ENCODE results near the gene STUM.

Gene STUM

DNA sequence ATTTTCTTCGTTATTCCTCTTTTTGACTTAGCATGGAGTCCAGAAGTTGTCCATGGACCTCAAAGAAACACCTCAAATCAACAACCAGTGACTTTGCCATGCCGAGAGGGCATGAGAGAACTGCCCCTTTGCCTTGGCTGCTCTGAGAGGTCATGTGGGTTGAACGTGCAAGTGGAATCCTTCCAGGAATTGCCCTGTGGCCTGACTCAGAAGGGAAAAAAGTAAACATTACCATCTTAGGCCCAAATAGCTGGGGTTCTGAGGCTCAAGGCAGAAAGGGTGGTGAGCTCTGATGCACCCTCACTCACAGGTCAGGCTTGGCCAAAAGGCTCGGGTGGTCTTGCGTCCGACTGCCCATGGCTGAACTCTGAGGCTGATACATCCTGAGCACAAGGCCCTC lies 15.1 kb downstream of the STUM start:
- no peak for DNase-seq

DNA sequence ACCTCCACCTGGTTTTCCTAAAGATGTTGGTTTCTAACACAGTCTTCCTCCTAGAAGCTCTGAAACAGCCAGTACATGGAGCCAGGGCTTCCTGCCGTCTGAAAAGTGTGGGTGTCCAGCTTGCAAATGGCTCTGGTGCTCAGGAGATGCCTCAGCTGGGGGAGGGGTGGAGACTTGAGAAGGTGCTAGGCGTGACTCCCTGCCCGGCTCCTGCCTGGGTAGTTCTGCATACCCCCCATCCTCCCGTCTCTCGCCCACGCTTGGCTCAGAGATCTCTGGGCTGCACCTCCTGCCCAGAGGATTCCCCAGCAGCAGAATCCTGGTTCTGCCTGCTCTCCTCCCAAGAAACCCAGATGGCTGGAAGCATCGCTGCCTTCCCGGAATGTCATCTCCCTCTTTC lies 16.9 kb downstream of the STUM start:
- no peak for DNase-seq

DNA sequence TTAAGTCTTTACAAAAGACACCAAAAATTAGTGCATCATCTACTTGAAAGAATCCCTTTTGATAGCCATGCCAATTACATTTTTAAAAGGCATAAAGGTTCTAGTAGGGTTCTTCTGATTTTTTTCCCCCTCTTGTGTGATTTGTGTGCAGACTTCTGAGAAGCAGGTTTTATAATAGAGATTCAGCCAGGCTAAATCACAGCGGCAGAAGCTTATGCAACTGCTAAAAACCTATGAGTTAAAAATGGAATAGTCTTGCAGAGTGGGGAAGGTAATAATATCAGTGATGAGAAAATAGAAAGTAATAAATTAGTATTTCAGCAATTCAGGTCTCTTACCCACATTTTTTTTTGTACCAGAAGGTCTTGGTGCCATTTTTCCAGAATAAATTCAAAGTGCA lies 17.7 kb downstream of the STUM start:
- no peak for DNase-seq

DNA sequence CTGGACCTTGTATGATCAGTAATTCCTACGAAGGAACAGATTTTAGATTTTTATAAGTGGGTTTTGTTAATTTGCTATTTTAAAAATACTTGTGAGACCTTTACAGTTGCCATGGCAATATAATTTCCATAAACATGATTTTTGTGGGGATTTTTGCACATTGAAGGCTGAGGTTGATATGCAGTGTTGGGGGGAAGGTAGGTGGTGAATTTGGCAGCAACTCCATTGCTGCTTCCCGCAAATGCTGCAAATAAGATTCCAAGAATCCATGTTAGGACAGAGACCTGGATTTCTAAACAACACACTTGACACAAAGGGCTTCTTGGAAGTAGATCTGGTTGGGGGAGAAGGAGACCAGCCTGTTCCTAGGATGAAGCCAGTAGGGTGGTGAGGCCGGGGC lies 18.2 kb downstream of the STUM start:
- no peak for DNase-seq

DNA sequence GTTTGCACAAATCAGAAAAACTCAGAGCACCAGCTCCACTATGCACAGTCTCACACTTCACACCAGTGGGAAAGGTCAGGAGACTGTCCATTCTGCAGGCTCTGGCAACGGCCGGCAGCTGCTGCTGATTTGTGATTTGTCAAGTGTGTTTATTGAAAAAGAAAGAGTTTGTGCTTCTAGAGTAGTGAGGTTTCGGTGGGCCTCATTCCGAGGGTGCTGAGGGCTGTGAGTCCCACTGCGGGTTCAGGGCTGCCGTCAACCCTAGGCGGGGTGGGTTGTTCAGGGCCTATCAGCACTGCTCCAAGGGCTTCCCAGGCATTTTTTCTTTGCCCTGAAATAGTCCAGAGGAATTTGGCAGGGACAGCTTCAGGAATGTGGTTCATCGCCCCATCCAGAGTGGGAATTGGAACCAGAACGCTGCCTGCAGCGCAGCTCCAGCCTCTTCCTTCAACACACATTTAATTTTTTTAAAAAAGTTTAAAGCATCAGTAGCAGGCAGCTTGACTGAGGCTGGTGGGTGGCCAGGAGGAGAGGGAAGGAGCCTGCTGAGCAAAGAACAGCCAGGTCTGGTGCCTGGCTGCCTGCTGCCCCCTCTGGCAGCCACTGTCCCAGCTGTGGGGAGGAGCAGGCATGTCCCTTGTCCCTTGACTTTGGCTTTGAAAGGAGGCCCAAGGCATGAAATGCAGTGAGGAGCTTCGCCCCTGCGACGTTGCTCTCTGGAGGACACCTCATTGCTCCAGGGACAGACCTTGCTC lies 19.7 kb downstream of the STUM start:
- no peak for DNase-seq

DNA sequence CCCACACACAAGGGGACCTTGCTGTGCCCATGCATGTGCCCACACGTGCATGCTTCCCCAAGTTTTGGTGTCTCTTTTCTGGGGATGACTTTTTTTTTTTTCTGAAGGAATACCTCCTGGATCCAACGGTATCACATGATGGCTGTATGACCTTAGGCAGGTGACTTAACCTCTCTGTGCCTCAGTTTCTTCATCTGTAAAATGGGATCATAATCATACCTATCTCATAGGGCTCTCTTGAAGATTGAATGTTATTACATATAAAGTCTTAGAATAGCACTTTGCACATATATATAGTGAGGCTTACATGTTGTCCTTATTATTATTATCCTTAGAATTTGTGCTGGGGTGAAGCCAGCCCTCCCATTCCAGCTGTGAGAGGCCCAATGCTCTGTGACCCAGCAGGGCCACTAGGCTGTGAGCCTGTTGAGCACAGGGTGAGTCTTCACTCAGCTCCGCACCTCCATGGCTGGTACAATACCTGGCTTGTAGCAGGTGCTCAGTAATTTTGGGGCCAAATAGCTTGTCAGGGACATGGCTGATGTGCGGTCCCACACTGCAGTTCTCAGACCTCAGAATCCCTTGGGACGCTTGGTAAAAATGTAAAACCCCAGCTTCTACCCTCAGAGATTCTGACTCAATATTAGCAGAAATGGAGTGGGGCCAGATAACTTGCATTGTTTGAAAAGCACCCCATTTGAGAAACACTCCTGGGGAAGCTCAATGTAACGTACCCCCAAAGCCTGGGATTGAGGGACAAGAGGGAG lies 20.6 kb downstream of the STUM start:
- no peak for DNase-seq

DNA sequence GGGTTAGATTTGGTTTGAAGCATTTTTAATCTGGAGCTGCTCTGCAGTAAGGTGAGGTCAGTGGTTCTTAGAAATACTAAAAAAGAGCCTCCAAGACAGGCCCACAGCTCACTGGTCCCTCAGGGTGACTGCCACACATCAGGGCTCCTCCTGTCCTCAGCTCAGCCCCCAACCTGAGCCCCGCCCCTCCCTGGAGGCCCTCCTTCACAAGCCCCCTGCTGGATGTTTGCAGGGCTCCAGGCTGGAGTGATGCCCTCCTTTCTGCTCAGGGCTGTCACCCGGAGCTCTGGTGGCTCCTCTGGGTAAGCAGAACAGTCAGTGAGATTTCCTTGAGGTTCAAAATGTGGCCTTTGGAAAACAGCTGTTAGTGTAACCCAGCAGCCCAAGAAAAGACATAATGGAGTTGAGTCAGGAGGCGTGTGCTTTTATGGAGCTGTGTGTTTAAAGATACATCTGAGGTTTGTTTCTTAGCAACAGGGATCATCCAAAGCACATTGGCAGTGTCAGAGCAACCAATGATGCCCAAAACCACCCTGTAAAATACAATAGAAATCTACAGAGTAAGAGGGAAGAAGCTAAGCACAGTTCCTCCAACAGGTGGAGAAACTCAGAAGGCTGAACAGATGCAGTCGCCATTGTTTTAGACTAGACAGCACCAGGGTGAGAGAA lies 21.4 kb downstream of the STUM start:
- DNase-seq: no peak

DNA sequence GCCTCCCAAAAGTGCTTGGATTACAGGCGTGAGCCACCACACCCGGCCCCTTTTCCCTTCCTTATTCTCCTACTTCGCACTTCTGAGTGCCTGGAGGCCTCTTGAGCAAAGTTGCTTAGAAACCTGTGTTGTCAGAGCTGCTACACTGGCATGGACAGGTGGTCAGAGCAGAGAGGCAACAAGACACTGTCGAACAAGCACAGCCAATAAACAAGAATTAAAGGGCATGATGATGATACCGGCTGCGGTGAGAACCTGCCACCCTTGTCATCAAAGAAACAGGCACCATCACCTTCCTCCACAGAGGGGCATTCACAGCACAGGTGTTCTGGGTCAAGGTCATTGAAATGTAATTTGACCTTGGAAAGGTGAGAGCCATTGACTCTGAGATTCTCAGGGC lies 23.3 kb downstream of the STUM start:
- no peak for DNase-seq

DNA sequence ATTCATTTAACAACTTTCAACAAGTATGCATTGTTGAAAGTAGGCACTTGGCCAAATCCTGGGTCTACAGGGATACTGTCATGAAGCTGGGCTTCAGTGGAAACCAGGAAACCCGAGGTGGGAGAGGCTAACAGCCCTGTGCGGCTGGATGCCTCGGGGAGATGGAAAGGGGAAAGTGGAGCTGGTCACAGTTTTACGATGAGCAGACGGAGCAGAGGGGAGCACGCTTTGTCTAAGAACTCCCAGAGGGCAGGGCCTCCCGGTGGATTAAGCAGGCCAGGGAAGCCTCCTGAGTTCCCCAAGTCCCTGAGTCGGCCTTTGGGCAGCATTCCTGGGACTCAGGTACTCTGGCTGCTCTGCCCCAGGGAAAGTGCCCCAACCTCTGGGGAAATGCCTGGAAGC lies 23.8 kb downstream of the STUM start:
- no peak for DNase-seq

DNA sequence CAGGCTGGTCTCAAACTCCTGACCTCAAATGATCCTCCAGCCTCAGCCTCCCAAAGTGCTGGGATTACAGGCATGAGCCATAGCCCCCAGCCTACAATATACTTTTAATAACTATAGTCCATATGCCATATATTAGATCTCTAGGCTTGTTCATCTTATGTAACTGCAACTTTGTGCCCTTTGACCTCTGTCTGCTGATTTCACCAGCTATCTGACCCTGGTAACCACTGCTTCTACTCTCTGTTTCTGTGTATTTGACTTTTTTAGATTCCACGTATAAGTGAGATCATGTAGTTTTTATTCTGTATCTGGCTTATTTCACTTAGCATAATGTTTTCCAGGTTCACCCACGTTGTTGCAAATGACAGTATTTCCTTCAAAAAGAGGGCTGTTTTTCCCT lies 25.5 kb downstream of the STUM start:
- no peak for DNase-seq

DNA sequence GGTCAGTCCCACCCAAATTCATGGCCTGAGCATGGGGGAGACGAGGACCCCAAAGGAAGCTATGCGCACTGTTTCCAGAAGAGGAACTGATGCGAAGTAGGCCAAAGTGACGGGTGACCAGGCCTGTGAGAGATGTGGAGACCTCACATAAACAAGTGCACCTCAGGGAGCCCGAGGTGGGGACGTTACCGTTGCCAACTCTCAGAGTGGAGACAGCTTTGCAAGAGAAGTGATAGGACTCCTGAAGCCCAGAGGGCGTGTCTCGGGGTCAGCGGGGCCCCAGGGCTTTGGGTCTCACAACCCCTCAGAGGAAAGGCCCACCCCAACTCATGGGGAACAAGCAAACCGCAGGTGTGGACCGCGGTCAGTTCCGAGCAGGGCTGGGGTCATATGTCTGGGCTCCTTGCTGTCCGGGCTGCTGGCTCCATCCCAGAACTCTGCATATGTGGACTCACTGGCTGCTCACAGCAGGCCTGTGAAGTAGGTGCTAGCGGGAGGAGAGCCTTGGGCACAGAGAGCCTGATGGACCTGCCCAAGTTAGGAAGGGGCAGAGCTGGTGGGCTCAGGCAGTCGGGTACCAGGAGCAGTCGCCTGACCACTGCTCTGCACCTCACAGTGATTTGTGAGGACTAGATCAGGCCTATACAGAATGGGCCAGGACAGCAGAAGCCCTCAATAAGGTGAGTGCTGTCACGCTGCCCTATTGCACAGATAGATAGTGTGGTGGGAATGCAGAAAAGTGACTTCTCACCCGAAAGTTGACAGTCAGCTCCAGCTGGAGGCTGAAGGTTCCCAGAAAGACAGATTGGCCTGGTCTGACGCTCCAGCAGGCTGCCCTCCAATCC lies 26.2 kb downstream of the STUM start:
- no peak for DNase-seq

DNA sequence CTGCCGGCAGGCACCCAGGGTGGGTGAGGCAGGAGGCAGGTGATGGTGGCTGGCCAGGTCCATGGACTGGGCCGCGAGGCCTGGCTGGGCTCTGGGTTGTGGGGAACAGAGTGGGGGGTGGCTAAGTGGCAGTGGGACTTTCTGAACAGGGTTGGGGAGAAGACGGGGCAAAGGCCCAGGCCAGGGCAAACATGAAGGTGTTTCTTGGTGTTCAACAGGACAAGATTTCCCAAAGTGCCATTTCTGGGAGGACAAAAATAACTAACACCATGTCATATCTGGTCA lies 26.8 kb downstream of the STUM start:
- DNase-seq: no peak

DNA sequence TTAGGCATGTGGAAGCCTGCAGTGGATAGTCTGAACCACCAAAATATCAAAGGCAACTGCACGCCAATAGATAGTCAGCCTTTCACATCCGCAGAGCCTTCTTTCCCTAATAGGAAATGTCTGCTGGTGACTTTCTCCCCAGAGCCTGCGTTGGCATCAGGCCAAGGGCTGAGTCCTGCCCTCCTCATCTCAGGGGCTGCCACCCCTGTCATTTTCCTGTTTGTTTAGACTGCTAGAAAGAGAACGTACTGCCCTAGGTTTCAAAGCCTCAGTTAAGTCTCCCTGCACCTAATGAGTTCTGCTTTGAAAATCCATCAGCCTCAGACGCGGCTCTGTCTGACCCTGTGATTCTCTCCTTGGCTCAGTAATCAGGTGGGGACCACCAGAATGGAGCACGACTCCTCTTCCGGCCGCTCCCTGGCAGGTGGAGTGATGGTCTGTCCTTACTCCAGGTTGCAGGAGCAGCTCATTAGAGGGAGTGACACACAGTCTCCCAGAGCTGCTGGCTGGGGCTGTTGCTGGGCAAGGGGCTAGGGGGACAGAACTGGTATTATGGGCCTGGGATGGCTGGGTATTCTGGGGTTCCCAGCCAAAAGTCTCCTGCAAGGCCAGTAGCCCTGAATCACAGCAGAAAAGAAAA lies 27.3 kb downstream of the STUM start:
- peak; percentile 37 for DNase-seq

DNA sequence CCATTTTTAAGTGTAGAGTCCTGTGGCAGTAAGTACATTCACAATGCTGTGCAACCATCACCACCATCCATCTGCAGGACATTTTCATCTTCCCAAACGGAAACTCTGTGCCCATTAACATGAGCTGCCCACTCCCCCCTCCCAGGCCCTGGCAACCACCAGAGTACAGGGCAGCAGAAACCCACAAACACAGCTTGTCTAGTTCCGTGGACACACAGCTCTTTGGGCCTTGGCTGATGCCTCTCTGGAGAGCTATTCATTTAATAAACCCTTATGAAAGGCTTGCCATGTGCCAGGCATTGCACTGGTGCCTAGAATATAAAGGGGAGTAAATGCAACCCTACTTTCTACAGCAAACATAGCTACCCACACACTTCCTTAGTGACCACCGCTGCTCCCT lies 28.0 kb downstream of the STUM start:
- DNase-seq: no peak

DNA sequence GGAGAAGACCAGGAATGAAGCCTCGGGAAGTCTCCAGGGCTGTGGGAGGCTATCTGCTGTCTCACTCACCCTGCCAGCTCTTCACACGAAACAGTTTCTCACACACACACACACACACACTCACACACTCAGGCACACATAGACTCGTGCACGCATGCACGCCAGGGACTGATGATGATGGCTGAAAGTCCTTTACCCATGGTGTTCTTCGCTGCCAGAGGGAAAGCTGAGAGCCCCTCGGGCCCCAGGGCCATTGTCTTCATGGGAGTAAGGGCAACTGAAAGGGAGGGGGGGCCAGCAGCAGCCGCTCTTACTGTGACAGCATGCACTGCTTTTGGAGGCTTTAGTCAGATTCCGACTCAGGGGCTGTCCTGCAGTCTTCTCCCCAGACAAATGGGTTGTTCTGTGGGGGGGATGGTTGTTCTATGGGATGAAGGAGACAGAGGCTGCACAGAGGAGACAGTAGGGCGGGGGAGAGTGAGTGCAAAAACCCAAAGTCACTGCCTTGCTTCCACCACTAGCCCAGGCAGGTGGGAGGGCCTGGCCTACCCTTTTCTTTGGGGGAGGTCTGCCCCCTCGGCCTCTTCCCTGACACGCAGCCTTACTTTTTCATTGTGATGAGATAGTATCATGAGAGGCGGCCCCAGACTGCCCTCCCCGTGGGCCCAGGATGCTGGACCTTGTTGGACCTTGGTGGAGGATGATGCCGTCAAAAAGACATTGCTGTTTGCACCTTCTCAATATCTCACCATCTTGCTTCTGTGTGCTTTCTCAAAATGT lies 29.0 kb downstream of the STUM start:
- no peak for DNase-seq

DNA sequence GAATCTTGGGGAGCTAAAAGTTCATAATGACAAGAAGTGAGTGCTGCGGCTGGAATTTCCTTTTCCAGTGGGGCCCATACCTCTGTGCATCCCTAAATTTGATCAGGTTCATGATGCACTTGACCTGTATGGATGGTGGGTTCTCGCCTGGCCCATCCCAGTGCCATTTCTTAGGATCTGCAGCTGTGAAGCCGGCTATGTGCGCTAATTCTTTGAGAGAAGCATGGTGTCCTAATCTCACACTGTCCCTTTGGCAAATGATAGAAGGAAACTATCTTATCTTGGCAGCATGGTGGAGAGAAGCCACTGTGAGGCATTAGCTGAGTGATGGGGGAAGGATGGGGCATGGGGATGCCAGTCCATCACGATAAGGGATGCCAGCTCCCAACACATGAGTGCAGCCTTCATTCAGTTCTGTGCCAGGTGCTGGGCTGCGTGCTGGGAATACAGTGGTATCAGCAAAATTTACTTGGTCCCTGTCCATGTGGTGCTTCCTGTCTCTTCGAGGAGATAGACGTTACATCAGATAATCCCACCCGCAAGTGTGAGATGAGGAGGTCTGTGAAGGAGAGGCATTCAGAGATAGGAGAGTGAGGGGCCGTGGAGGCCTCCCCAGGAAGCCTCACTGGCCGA lies 30.5 kb downstream of the STUM start:
- no peak for DNase-seq

DNA sequence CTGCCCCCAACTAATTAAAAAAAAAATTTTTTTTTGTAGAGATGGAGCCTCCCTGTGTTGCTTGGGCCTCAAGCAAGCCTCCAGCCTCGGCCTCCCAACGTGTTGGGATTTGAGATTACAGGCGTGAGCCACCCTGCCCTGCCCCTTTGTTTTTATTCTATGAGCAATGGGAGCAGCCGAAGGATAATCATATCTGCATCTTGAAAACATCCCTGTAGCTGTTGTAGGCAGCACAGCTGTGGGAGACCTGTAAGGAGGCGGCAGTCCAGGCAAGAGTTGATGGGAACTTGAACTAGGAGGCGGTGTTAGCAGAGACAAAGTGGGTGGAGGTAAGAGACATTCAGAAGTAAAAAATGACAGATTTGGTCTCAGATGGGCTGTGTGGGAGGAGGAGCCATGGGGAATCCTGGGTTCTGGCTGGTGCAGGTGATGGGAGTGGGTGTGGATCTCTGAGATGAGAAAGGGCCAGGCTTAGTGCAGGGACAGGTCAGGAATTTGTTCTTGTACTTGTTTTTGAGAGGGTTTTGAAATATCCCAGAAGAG lies 31.3 kb downstream of the STUM start:
- DNase-seq: no peak

DNA sequence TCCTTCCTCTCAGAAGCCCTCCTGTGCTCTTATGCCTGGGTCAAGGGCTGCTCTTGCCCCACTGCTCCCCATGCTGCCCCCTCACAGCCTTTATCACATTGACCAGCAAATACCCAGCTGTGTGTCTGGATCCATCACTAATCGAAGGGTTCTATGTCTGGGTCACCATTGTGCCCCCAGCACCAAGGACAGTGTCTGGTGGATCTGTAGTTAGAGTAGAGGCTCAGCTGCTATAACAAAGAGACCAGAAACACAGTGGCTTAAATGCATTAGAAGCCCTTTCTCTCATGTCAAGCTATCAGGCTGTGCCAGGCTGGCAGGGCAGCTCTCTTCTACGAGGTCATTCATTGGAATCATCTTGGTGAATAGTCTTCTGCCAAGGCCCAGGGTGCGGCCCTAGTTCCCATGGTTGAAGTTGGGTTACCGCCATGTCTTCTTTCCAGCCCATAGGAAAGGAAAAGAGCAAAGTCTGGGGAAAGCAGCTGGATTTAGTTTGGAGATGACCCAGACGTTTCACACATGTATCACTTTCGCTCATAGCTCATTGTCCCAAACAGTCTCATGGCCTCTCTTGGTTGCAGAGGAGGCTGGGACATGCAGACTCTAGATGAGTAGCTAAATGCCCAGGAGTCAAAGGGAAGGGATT lies 32.2 kb downstream of the STUM start:
- DNase-seq: no peak

DNA sequence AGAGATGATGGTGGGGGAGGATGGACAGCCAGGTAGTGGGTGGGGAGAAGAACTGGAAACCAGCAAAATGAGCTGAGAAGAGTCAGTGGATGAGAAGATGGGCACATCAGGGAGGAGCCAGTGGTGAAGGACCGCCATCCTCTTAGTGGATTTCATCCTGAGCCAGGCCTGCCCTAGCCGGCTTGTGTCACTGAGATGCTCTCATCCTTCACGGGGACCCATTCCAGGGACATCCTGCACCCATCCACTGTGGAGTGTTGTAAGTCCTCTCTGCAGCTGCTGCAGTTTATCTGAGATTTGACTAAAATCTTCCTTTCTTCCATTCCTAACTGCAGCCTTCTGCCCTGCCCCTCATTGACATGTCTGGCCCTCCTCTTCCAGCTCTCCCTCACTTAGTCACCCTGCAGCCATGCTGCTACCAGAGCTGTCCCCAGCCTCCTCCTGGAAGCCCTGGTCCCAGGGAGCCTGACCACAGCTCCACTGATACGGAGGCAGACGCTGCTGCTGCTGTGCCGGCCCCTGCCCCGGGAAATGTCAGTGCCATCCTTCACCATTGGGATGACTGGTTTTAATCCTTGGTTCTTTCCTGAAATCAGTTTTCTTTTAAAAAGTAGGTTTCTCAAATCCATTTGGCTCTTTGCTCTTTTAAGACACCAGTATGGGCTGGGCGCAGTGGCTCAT lies 33.2 kb downstream of the STUM start:
- no peak for DNase-seq

DNA sequence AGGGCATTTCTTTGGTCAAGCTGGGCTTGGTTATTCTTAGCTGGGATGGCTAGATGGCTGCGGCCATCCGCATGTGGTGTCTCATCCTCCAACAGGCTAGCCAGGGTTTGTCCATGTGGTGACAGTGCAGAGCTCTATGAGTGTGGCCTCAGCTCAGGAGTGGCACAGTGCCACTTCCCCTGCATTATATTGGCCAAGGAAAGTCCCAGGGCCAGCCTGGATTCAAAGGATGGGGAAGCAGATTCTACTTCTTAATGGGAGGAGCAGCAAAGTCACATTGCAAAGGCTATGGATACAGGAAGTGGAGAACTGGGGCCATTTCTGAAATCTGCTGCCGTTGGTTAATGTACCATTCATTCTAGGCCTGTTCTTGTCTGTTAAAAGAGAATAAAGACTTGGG lies 34.4 kb downstream of the STUM start:
- no peak for DNase-seq
